HG02870 (cell line): ENCODE data around the gene ACO2.

Source experiments
- ATAC-seq: cut with Tn5 transposase; IDR thresholded peaks from one replicate; pipeline ENCODE4 v1.9.1; 2021; ENCODE audit warnings: mild to moderate bottlenecking, moderate library complexity; ENCODE audit not compliant: unreplicated experiment

The ACO2 gene

DNA sequence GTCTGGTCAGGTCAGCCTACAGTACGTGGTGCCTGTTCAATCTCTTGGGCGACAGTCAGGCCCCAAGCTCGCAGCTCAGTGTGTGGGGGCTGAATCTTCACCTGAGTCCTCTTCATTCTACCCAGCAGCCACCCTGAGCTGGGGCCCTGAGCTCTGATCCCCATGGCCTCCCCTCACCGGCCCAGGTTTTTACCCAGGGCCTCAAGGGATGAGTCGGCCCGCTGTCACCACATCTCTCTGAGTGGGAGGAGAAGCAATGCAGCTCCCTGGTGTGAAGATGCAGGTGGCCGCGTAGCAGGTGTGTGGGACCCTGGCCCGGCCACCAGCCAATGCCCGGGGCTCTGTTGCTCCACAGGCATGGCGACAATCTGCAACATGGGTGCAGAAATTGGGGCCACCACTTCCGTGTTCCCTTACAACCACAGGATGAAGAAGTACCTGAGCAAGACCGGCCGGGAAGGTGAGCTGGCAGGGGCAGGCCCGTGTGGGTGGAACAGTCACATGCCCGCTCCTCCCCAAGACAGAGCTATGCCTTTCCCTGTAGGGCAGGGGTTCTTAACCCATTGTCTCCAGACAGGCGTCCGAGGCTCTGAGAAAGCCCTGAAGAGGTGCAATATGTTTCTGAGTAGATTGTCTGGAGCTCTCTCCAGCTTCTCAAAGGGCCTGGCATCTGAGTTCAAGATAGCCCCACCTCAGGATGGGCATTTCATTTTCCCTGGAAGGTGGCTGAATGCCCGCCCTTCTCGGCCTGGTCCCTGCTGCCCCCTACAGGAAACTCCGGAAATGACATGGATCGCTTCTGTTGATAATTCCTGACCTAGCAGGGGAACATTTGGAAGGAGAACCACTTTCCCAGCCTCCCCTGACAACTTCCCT lies 48.5 kb downstream of the ACO2 start:
- no peak for ATAC-seq

DNA sequence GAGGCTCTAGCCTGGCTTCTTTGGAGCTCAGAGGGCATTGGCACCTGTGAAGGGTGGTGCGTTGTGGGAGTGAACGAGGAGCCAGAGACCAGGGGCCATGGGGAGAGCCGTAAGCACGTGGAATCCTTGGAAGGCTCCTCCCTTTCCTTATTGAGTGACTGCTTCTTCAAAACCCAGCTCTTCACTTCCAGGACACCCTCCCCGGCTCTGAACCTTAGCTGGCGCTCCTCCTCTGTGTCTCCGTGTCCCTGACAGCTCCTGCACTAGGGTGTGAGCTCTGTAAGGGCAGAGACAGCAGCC lies 49.1 kb downstream of the ACO2 start:
- ATAC-seq = no peak

DNA sequence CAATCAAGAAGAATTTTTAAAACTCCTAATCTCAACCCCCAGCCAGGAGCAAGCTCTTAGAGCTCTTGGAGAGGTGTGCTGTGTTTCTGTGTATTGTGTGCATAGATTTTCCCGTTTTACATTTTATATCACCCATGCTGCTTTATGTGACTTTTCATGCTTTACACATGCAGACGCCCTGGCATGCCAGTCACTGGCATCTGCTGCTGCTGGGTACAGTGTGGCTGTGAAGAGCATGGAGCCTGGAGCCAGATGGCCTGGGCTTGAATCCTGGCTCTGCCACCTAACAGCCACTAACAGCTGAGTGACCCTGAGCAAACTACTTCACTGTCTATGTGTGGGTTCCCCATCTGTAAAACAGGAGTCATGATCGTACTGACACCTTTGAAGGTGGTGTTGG lies 52.2 kb downstream of the ACO2 start:
- no peak for ATAC-seq

DNA sequence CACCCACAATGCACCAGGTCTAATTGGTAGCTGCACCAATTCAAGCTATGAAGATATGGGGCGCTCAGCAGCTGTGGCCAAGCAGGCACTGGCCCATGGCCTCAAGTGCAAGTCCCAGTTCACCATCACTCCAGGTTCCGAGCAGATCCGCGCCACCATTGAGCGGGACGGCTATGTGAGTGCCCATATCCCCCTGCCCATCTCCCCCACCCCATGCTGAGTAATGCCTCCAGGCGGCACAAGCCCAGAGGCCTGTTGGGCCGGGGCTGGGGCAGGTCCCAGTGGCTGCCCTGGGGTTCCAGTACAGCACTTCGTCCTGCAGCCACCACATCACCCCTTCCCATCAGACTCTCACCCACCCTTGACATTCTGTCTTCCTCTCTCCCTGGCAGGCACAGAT lies 53.9 kb downstream of the ACO2 start:
- no peak for ATAC-seq

DNA sequence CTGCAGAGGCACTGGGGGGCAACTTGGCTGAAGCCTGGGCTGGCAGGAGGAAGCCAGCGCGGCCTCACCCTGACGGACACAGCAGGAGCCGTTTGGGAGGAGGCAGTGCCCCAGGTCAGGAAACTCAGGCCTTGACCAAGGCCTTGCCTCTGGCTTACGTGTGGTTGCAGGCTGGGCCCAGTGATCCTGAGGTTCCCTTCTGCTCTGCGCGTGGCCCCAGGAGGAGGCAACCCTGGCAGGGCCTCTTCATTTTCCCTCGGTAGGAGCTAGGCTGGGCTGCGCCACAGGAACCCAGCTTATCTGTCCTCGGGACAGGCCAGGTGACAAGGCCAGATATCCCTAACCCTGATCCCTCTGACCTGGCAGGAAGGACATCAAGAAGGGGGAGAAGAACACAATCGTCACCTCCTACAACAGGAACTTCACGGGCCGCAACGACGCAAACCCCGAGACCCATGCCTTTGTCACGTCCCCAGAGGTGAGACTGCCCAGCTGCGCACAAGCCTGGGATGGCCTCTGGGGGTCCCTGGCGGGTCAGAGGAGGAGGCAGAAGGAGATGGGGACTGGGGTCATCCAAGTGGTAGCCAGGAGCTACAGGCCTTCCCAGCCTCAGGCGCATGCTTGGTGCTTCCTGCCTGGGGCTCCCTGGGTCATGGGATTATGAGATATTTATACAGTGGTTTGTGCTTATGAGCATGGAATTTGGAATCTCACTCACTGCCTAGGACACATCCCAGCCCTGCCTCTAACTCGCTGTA lies 54.7 kb downstream of the ACO2 start:
- ATAC-seq = no peak

DNA sequence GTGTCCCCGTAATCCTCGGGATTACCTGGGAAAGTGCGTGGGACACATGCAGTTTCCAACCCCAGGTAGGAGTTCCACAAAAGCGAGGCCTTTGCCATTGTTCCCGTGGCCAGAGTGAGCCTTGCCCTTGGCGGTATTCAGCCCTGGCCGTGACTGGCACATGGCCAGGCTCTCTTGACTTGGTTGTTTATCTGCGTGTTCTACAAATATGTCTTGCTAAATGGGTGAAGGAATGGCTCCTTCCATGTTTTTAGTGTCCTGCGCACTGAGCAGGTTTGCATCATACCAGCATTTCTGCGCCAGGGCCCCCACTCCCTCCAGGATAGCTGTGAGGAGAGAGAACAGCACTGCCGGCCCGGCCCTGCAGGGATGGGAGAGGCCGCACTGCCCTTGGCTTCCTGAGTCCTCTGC lies 55.3 kb downstream of the ACO2 start:
- no peak for ATAC-seq

DNA sequence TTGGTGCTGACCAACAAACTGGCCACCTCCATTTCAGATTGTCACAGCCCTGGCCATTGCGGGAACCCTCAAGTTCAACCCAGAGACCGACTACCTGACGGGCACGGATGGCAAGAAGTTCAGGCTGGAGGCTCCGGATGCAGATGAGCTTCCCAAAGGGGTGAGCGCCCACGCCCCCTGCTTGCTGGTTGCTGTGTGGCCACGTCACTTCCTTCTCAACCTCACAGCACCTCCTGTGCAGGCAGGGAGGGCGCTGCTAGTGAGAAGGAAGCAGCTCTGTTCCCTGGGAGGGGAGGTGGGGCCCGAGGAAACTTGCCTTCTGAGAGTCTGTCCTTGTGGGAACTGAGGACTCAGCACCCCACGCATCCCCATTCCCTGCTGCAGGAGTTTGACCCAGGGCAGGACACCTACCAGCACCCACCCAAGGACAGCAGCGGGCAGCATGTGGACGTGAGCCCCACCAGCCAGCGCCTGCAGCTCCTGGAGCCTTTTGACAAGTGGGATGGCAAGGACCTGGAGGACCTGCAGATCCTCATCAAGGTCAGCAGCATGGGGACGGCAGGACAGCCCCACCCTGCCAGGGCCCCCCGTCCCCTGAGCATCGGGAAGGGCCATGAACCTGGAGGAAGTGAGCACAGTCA lies 56.0 kb downstream of the ACO2 start:
- ATAC-seq = no peak

DNA sequence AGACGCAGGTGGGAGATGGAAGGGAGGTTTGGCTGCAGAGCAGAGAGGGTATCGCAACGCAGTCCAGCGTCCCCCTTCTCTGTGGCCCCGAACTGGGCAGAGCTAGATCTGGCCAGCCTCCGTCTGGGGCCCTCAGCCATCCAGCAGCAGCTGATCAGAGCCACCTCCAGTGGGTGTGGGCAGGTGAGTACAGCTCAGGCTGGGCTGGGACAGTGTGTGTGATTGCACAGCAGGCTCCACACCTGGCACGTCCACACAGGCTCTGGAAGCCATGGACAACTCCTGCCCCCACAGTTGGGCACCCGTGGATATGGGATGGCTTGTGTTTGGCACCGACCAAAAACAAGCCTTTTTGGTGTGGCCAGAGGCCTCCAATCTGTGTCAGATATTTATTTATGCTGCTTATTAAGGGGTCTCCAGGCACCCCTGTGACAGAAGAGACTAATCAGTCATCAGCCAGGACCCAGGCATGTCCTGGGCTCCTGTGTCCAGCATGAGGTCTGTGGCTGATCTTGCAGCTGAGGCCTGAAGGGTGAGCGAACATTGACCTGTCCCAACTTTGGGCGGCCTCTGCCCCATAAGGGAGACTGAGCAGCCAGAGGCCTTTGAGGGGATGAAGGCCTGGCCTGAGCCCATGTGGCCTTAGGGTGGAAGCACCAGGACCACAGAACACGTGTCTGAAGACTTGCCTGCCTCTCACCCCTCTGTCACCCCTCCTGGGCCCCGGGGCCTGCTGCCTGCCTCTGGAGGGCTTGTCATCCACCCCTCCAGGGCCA lies 56.7 kb downstream of the ACO2 start:
- no peak for ATAC-seq

DNA sequence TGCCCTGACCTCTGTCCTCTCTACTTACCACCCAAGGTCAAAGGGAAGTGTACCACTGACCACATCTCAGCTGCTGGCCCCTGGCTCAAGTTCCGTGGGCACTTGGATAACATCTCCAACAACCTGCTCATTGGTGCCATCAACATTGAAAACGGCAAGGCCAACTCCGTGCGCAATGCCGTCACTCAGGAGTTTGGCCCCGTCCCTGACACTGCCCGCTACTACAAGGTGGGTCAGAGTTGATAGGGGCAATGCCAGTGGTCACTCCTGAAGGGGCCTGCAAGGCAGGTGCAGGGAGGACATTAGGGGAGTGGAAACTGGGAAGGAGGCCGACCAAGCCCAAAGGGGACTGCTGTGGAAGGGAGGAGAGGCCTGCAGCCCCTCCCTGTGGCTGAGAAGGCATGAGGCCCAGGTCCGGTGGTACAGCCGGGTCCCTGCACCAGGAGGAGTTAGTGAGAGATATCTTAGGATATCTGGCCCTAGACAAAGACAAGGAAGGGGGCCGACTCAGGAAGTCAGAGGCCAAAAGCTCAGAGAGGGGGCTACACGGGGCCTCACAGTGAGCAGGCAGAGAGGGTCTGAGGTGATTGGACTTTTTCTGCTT lies 57.4 kb downstream of the ACO2 start:
- ATAC-seq = no peak

DNA sequence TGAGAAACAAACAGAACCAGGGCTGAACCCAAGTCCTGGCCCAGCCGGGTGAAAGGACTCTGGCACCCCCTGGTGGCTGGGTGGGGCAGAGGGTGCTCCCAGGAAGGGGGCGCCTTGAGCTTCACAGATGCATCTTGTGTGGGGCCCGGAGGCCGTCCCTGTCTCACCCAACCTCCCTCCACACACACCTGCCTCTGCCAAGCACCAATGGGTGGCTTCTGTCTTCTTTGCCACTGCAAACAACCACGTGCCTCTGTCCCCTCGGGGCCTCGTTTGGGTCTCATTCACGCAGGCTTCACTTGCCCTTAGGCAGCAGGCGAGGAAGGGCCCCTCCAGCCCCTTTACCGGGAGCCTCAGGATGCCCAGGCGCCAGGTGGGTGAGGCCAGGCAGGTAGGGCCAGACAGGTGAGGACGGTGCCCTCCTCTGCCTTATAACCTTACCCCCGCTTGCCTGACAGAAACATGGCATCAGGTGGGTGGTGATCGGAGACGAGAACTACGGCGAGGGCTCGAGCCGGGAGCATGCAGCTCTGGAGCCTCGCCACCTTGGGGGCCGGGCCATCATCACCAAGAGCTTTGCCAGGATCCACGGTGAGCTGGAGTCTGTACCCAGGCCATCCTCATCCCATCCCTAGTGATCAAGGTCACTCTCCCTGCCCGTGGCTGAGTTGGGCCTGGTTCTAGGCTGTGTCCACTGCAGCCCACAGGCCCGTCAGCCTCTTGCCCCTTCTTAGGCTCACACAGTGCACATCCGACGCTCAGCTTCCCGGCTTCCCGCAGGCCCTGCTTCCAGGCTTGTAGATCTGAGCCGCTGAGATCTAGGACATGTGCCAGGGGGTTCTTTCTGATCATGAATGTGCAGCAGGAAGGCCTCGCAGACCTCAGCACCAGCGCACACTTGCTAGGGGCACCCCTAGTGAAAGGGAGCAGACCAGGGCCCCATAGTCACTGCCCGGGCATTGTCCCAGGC lies 58.2 kb downstream of the ACO2 start:
- no peak for ATAC-seq

DNA sequence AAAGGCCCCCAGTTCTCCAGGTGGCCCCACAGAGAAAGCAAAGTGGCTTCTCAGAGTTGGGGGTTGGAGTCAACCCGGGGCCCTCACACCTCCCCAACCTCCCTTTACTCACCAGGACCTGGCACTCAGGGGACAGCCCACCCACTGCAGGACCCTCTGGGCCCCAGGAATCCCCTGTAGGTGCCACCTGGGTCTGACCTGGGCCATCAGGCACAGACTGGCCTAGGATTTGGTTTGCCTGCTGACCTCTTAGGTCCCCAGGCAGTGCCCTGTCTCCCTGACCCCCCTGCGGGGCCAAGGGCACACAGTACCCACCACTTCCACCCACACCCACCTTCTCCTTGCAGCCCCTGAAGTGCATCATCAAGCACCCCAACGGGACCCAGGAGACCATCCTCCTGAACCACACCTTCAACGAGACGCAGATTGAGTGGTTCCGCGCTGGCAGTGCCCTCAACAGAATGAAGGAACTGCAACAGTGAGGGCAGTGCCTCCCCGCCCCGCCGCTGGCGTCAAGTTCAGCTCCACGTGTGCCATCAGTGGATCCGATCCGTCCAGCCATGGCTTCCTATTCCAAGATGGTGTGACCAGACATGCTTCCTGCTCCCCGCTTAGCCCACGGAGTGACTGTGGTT lies 59.3 kb downstream of the ACO2 start:
- no peak for ATAC-seq

DNA sequence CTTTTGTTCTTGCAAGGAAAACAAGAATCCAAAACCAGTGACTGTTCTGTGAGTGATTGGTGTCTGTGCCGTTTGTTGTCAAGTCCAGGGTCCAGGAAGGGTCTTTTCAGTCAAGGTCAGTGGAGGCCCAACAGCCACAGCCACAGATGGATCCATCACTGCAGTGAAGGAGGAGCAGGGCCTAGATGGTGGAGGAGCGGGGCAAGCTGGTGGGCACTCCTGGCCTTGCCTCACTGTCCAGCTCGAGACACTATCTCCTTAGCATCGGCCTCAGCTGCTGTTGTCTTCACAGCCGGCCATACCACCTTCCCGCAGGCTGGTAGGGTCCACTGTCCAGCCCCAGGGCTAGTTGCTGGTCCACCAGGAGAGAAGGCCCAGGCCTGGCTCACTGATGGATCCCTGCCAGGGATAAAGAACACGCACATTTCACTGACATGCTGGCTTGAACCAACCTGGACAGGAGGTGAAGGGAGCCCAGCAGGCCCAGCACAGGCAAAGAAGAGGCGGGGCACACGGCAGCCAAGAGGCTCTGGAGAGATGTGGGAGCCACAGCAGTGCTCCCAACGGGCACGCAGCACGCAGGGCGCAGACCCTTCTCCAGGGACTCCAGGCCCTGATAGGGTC lies 60.1 kb downstream of the ACO2 start:
- ATAC-seq = no peak

DNA sequence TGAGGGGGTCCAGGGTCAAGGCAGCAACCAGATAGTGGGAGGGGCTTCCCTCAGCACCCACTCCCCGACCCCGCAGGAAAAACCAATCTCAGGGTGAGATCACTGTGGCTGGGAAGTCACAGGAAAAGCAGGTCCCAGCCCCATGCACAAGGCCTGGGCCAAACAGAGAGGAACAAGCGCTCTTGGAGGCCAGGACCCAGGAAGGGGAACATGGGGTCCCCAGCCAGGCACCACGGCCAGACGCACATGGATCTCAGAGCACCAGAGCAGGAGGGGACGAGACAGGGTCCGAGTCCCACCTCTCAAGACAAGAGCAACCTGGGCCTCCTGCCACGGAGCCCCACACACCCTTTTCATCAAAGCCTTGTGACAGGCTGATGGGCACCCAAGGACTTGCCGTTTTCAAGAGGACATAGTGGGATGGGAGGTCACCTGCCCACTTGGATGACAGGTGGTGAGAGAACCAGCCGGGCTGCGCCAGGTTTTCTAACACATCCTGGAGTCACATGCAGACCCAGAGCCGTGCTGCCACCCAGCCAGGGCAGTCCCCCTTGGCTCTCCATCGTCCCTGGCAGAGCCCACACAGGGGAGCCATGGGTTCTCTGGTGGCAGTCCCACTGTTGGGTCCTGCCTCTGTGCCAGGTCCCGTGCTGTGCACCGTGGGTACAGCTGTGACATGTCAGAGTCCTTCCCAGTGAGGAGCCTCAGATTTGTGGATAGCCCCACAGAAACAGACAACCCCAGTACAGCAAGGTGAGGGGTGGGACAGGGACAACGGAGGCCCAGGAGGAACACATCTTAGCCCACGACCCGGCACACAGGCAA lies 62.2 kb downstream of the ACO2 start:
- no peak for ATAC-seq

DNA sequence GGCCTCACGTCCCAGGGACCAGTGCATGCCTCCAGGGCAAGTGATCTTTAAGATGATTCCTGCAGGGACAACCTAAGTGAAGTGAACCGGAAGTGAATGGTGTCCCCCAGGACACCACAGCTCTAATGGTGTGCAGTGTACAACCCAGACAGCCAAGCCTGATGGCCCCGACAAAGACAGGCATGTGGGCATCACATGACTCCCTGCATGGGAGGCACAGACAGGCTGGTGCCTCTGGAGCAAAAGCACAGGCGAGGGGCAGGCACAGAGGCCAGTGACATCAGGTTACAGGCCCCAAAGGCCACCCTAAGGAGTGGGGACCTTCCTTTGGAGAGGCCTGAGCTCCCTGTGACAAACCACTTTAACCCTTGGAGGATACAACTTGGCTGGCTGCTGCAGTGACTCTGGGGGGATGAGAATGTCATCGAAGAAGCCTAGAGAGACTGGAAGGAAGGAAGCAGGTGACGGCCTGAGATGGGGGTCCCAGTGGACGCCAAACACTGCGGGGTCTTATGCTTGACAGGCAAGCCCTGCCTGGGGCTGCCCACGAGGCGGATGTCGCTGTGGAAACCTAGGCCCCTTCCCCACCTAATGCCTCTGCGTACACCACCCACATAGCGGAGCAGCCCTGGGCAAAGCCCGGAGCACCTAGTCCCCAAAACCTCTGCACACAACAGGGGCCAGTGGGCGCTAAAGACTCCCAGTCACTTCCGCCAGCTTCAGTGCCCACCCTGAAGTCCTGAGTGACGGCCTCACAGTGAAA lies 63.0 kb downstream of the ACO2 start:
- ATAC-seq = no peak

DNA sequence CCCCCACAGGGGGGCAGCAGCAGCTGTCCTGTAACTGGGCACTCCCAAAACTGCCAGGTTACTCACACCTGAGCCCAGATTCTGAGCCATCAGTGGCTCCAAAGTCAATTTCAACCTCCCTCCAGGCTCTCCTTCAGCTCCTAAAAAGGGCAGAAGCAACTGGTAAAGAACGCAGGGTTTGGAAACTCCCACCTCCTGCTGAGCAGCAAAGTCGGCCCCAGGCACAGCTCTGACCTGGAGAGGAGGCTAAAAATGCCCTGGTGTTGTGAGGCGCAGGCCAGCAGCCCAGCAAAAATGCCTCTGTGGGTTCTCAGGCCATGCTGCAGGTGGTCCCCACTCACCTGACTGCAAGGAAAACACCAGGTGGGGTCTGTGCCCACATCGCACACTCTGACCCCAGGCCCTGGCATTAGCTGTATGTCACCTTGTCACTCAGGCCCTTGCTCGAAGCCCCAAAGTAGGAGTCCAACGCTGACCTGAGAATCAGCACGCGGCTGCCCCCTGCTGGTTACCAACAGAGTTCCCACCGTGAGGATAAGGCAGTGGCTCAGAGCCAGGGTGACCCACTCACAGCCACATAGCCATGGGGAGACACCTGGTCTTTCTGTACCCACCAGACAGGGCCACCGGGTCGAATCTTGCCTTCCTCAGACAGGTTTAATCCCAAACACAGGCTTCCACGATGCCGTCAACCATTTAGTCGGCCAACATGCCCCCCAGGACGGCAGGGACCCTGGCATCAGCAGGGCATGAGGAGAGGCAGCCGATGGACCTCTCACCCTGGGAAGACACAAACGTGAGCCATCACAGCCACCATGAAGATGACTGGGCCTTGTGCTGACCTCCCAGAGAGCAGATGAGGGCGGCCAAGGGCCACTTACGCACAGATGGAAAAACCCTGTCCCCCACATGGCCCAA lies 64.2 kb downstream of the ACO2 start:
- no peak for ATAC-seq

DNA sequence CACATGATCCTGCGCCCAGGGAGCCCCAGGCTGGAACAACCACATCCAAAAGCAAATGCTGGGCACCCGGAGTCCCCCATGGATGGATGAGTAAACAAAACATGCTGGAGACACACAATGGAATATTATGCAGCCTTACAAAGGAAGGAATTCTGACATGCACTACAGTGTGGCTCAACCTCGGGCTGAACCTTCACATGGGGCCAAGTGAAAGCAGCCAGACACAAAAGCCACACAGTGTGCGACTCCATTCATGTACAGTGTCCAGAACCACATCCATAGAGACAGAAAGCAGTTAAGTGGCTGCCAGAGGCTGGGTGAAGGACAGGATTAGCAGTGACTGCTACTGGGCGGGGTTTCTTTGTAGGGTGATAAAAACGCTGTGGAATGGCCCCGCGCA lies 65.3 kb downstream of the ACO2 start:
- ATAC-seq = no peak
